ENCODE results near the gene FRAT2.
"Not testable (repeated sequence)": the region's sequence is repeated elsewhere in the genome, so short reads cannot be mapped to it uniquely, and the experiment has no call there.

The FRAT2 gene

DNA sequence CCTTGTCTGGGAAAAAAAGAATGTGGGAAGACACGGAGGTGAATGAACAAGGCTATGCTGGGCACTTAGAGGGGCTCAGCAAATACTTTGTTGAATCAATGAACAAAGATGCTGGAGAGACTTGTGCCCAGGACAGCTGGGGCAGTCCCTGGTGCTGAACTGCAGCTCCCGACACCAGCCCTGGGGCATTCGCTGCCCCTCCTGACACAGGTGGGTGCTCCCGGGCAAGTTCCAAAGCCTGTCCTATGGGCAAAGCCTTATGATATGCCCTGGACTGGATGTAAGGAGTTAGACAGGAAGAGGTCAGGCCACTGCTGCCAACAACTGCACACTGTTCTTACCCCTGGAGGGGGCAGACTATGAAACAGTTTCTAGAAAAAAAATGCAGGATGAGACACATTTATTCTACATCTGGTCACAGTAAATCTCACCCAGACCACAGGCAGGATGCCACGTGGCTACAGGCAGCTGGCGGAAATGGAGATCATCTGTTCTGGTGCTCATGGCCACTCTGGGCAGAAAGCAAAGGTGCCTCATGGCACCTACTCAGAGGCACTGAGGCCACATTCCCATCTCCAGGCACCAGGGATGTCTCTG, 21.9 kb upstream of the FRAT2 start:
- peak in 1 of 2 donors; percentile 9 for ATAC-seq

DNA sequence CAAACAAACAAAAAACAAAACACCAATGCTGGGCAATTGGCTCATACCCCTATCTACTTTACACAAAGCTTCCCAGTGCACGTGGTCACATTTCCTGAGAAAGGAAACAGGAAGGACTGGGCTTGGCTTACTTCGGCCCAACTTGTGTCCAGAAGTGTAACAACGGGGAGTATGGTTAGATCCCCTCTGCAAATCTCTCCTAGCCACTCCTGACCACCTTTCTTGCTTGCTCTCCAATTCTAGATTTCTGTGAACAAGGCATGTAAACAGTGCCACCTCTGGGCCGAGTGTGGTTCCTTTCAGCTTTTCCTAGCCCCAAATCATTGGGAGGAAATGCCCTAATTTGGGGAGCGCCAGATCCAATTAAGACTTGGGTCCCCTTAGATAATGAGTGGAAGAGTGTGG, 21.0 kb upstream of the FRAT2 start:
- ATAC-seq: no peak

DNA sequence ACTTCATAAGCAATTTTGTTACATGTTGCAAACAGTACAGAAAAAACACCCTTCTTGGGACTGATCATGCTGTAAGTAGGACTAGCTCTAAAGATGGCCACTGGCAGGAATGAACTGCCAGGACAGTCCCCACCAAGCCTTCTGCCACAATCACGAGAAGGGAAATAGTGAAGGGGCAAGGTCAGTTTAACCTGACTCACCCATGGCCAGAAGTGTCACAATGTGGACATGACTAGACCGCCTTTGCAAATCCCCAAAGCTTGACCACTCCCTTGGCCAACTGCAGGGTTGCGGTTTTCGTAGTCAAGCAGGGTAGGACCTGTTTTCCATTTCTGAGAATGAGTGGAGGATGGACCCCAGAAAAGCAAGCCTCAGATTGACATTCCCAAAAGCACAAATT, 19.4 kb upstream of the FRAT2 start:
- ATAC-seq: no peak

GRCh38 chr10:97349752-97350513, 15.4 kb upstream of the FRAT2 start:
- ATAC-seq: no peak

GRCh38 chr10:97347317-97347716, 12.8 kb upstream of the FRAT2 start:
- no peak for ATAC-seq

- not testable (repeated sequence) for ATAC-seq
Measured at GRCh38 chr10:97343664-97344063, 9.1 kb upstream of the FRAT2 start.

DNA sequence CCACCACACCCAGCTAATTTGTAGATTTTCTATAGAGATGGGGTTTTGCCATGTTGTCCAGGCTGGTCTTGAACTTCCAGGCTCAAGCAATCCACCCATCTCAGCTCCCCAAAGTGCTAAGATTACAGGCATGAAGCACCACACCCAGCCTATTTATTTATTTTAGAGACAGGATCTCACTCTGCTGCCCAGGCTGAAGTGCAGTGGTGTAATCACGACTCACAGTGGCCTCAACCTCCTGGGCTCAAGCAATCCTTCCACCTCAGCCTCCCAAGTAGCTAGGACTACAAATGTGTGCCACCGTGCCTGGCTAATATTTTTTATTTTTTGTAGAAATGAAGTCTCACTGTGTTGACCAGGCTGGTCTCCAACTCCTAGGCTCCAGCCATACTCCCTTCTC, 6.9 kb upstream of the FRAT2 start:
- no peak for ATAC-seq

- ATAC-seq: no peak
Measured at GRCh38 chr10:97338041-97338440, 3.5 kb upstream of the FRAT2 start.

DNA sequence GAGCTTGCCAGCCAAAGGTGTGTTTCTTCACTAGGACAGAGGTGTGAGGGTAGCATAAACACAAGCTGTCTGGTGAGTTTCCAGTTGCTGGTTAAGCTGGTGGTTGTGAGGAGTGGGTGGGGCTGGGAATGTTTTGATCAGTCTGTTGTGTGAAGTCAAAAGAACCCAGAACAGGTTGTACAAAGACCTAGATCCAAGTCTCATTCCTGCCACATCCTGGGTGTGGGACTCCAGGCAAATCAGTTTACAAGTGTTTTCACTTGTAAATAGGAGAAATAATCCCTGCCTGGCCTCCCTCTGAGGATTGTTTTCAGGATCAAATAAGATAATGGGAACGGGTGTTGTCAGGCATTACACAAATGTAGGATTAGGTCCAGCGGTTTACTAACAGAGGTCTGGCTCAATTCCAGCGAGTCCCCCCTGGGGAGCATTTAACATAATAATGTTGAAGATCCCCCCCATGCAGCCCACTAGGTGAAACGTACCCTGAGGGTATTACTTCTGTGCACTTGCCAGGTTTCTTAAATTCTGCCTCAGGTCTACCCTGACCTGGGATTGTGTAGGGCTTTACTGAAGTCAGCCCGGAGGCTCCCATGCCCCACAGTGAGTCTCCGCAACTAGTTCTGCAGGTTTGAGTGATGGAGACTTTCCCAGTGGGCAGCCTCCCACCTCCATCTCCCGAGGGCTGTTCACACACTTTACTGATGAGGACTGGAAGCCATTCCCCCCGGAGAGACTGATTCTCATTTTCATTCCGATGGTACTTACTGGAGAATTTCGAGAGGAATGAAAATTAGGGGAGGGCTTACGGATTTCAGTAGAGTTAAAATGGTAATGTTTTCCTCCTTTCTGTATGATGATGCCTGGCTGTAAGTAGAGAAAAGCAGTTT, 2.7 kb upstream of the FRAT2 start:
- no peak for ATAC-seq

GRCh38 chr10:97336446-97336845, 1.9 kb upstream of the FRAT2 start:
- no peak for ATAC-seq

DNA sequence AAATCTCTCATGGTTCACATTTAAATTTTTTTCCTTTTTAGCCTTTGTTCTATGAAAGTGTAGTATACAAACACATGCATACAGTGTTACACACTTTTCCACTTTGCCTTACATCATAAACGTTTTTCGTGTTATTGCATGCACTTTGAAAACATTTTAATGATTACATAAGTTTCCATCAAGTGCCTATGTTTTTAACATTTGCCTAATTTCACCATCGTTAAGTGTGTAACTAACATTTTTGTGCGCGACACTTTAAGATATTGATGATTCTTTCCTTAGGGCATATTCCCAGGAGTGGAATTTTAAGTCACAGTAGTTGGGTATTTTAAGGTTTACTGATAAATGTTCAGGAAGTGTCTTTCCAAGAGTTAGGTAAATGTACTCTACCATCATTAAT, 1.5 kb upstream of the FRAT2 start:
- ATAC-seq: no peak

GRCh38 chr10:97335188-97335619, 675 bp upstream of the FRAT2 start:
- ATAC-seq: no peak

DNA sequence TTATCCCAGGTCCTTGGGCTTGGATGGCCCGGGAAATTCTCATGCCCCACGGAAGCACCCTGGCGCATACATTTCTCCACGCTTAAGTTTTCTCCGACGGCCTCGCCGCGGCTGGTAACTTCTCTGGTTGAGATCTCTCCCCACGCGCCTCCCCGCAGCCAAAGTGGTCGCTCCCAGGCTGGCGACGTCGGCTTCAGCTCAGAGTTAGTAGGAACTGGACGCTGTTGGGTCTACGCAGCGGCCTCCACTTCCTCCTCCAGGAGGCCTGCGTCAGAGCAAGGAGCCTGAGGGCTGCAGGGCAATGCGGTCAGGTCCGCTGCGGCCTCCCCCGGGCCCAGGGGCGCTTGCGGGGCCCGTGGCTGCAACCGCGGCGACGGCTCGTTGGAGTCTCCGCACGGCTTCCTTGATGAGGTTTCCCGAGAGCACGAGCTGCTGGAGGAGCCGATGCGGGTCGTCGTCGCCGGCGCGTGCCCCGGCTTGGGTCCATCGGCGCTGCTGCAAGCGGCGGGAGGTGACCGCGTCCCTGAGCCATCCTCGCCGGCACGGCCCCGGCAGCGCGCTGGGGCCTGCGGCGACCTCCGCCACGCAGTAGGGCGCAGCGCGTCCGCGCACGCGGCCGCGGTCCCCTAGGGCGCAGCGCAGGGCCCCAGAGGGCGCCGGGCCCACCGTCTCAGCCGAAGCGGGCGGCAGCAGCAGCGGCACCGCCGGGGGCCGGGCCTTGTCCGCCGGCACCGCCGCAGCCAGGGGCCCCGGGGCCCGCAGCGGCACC, 744 bp downstream of the FRAT2 start:
- peak; percentile 25 to 36 for ATAC-seq

DNA sequence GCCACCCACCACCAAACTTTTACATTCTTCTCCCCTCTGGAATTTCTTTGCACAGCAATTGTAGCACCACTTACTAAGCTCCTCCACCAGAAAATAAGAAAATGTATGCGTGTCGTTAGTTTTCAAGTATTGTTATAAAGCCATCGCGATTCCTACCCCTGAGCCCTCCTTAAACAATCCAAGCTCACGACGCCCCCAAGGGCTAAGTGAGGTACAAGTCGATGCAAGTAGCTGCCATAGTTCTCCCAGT, 1.3 kb downstream of the FRAT2 start:
- no peak for ATAC-seq

- no peak for ATAC-seq
Measured at GRCh38 chr10:97332591-97333350, 1.8 kb downstream of the FRAT2 start.

DNA sequence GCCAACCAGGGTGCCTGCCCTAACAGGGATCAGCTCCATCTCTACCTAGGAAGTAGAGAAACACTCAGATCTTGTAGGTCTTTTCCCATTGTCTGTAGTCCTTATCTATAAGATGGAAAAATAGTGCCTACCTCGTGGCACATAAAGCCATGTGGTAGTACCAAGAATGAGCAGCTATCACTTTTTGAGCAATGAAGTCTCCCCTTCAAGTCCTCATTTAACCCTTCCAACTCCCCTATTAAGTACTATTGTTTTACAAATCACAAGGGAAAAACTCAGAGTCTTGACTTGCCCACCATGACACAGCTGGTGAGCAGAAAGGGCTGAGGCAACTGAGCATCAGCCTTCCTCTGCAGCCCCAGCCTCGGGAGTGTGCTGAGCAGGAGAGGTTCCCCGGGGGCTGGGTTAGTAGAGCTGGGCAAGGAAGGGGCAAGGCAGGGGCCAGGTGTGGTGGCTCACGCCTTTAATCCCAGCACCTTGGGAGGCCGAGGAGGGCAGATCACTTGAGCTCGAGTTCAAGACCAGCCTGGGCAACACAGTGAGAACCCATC, 3.3 kb downstream of the FRAT2 start:
- ATAC-seq: no peak

GRCh38 chr10:97329766-97330165, 4.8 kb downstream of the FRAT2 start:
- ATAC-seq: no peak

DNA sequence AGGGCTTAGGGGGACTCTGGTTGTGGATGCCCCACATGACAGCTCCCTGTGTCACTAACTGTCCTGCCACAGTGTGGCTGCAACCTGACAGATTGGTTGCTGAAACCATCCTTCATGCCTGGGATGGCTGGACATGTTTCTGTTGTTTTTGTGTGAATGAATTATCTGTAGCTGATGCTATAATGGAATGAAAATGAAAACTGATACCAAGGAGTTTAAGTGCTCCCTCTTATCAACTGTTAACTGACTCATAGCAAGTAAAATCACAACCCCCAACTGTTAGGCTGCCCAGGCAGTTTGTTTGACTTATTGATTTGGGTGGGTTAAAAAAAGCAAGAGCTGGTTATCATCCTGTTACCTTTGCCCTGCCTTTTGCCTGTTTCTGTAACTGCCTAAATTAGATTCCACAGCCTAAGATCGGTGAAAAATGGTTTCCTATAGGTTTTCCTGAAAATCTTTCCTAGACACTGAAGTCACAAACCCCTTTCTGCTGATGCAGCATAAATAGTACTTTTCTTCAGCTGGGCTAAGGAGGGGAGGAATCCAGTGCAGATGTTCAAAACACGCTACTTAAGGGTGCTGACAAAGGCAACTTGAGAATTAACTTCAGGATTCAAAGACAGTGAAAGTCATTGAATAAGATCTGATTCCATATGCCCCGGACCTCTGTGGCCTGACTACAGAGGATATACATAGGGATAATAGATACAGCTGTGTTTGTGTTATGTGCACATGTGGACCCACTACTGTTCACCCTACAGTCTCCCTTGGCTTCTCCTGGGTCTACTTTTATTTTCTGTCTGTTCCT, 5.7 kb downstream of the FRAT2 start:
- ATAC-seq: peak; percentile 44 to 64

DNA sequence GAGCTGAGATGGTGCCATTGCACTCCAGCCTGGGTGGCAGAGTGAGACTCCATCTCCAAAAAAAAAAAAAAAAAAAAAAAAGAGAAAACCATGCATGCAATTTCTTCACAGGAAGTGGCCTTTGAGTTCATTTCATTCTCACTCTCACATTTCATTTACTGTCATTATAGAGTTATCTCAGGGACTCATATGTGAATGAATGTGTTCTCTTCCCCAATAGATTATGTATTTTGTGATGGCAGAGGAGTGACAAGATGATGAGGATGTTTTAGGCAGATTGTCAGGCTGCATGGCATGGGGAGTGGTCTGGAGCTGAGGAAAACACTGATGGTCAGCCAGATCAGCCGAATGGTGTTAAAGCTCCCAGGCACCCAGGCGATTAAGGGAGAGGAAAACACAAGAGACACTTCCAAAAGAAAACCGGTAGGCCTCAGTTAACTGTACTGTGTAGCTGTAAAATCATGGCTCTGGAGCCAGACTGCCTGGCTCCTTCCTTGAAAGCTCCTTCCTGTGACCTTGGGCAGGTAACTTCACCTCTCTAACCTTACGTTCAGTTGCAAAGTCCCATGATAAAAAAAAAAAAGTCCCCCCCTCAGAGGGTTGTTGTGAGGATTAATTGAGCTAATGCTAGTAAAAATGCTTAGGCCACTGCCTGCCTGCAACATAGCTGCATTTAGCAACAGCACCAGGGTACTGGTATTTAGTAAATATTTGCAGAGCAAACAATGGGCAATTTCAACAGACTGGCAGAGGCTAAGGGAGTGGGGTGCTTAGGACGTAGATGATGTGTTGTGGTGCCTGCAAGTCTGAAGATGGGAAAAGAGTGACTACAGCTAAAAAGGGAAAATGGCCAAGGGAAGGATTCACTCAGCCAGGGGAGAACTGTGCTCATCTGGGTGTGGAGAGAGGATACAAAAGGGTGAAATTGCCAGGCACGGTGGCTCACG, 6.9 kb downstream of the FRAT2 start:
- ATAC-seq: no peak

DNA sequence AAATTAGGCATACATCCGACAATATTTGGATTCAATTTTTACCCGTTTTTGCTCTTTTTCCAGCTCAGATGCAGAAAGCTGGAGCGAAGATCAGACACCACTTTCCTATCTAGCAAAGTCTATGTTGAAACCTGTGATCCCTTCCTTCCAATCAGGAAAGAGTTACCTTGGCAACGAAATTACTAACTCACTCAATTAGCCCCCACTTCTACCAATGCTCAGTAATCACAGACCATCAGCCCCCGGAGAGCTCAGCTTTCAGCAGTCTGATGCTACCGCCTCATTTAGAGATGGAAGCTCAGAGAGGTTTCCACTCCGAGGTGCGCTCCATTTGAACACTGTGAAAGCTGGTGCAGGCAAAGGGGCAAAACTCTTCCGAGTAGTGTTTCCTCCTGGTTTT, 8.8 kb downstream of the FRAT2 start:
- ATAC-seq: no peak

Data from activated CD4-positive, CD25-positive, alpha-beta regulatory T cell treated with anti-CD3 and anti-CD28 coated beads, Interleukin-2, amount 50 U/mL, for 24 hours (primary cell).